GM18873 (cell line): ENCODE data around the gene ANKRD11.
"Not testable (repeated sequence)": the region's sequence is repeated elsewhere in the genome, so short reads cannot be mapped to it uniquely, and the experiment has no call there.

Source experiments
- ATAC-seq: cut with Tn5 transposase; IDR thresholded peaks from one replicate; pipeline ENCODE4 v1.9.1; 2021; ENCODE audit warnings: mild to moderate bottlenecking, moderate library complexity, moderate number of reproducible peaks; ENCODE audit not compliant: unreplicated experiment, low FRiP score

ANKRD11 gene

DNA sequence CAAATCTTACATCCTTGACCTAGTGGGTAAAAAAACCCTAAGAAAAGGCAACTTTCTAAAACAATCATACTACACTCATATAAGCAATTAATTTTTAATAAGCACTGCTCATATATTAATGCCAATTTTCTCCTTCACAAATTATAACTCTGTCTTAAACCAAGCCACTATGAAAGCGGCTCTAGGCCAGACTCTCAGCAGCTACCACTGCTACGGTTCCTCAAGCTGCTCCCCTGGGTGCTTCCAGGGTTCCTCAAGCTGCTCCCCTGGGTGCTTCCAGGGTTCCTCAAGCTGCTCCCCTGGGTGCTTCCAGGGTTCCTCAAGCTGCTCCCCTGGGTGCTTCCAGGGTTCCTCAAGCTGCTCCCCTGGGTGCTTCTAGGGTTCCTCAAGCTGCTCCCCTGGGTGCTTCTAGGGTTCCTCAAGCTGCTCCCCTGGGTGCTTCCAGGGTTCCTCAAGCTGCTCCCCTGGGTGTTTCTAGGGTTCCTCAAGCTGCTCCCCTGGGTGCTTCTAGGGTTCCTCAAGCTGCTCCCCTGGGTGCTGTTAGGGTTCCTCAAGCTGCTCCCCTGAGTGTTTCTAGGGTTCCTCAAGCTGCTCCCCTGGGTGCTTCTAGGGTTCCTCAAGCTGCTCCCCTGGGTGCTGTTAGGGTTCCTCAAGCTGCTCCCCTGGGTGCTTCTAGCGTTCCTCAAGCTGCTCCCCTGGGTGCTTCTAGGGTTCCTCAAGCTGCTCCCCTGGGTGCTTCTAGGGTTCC lies 35.8 kb downstream of the ANKRD11 start:
- ATAC-seq = not testable (repeated sequence)

DNA sequence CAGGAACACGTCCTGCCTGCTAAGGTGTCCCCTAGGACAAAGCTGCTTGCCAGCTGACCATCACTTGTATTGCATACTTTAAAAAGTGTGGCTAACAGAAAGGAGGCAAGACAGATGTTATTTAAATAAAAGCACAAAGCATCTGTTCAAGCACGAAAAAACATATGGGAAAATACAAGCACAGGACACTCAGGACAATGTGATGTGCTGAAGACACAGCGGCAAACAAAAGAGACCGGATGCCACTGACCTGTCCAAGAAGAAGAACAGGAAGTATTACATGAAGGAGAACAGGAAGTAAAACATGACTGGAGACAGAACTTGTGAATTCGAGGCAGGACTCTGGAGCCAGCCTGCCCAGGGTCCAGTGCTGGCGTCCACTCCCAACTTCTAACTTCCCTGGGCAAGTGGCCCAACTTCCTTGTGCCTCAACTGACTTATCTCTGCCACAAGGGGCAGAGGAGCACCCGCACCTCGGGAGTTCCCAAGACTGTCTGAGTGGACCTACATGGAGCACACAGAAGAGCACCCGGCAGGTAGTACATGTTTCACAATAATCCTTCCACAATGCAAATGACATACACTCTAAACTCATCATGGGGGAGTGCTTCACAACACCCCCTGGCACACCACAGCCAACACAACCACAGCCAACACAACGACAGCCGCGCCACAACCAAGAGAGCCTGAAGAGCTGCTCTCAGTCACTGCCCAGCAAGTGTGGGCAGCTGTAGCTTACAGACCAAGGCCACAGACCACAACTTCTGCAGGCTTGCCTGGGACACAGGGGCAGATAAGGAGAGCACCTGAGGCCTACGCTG lies 36.6 kb downstream of the ANKRD11 start:
- no peak for ATAC-seq

DNA sequence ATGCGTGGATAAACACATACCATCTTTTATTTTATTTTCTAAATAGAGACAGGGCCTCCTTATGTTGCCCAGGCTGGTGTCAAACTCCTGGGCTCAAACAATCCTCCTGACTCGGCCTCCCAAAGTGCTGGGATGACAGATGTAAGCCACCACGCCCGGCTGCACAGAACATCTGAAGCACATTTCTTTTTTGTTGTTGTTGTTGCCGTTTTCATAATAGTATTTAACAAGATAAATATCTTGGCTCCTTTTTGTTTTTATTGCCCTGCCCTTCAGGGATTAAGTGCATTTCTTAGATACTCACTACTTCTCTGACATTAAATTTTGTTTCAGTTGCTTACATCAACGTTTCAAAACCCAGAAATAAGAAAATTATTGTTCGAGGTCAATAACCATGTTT lies 37.4 kb downstream of the ANKRD11 start:
- ATAC-seq = no peak

DNA sequence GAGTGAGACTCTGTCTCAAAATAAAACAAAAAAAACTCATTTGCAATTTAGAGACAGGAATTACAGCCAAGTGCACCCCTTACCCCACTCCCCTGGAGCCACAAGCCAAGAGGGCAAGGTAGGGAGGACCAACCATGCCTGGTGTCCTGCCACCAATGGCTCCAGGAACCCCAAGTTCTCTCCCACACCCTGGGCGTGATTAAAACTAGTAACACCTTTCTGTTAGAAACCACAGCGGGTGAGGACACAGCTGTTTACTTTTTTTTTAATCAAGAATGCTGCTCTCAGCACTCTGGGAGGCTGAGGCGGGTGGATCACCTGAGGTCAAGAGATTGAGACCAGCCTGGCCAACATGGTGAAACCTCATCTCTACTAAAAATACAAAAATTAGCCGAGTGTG lies 38.1 kb downstream of the ANKRD11 start:
- ATAC-seq = no peak

DNA sequence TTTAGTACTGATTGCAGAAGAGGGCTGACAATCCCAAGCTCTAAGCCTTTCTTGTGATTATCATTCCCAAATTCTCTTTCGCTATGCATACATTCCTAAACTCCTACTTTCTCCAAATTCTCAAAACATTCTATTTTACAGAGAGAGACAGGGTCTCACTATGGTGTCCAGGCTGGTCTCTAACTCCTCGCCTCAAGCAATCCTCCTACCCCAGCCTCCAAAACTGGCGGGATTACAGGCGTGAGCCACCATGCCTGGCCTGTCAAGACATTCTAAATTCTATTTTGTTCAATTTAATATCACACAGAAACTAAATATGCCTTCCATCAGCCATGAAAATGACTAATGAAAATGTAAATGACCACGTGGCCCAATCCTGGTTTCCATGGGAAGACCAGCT lies 39.8 kb downstream of the ANKRD11 start:
- no peak for ATAC-seq

DNA sequence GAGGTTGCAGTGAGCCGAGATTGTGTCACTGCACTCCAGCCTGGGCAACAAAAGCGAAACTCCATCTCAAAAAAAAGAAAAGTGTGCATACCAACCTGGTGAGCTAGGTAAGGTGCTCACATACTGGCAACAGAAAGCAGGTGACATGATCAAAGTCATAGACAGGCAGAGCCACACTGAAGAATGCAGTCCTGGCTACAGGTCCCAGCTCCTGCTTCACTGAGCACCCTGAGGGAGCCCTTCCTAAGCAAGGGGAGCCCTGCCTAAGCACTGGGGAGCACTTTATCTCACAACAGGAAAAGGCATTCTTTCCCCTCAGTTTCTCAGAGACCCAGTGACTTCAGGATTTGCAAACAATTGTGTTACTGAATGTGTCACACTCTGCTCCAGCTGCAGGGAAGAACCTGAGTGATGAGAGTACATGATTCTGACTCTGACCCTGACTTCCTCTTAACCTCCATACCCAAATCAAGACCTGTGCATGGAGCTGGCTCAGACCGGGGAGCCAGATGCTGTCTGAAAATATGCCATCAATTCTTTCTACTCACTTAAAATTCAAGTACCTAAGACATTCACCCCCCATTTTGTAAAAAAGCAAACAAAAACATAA lies 40.5 kb downstream of the ANKRD11 start:
- ATAC-seq = no peak

DNA sequence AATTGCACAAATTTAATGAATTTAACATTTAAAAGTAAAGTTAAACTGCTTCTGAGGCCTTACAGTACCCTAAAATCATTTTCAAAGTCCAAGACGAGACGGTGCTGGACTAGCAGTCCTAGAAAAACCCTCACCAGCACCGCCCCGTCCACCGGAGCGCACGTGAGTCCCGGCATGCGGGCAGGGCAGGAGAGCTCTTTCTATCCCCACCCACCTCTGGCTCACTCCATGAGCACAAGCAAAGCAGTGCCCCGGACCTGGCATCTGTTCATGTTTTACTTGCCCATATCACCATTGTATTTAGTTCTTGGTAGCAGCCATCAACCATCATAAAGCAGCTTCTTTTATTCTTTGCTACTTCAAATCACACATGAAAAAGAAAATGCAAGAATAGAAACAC lies 41.7 kb downstream of the ANKRD11 start:
- no peak for ATAC-seq

DNA sequence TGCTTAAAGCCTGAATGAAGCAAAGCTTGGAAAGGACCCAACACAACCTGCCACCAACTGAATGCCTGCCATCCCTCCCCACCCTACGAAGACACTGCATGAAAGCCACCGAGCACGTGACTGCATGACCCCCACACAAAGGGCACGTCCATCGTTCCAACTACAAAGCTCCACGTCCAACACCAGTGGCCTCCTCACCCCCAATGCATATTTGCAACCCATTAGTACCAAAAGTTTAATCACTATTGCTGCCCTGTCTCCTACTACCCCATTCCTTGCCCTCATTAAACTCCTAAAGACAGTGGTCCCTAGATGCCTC lies 43.4 kb downstream of the ANKRD11 start:
- no peak for ATAC-seq

DNA sequence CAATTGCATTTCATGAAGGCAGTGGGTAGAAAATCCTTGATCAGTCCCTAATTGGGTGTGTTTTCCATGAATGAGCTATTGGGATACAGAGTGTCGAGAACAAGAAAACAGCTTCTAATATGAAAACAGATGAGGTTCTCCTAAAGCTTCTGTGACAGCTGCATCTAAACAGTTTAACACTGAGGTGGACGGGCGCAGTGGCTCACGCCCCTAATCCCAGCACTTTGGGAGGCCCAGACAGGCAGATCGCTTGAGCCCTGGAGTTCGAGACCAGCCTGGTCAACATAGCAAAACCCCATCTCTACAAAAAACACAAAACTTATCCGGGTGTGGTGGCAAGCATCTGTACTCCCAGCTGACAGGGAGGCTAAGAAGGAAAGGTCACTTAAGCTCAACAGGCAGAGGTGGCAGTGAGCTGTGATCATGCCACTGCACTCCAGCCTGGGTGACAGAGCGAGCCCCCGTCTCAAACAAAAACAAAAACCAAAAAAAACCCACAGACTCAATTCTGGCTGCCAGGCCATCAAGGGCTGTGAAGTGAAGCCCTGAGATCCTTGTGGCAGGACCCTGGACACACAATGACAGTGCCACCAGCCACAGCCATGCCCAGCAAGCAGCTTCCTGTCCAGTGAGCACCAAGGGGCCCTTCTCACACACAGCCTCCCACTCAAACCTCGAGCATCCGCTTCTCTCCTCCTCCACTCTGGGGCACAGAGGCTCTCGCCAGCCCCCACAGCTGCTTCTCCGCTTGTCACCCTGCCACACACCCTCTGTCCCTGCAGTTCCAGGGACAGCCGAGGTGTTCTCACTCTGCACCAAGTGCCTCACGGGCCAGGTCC lies 44.0 kb downstream of the ANKRD11 start:
- no peak for ATAC-seq

DNA sequence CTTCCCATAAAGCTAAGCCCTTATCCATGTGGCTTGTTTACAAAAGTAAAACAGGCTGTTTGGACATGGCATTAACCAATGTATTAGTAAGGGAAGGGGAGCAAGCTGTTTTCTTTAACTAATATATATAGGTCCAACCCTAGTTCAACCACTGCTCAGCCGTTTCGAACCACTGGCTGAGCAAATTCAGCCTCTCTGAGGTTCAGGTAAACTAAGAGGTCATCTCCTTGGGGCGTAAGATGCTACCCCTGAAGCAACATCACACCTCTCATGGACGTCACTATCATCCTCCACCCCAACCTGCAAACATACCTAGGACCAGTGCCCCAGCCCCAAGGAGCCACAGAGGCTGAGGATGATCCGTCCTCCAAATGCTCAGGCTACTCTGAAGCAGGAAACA lies 45.2 kb downstream of the ANKRD11 start:
- no peak for ATAC-seq

DNA sequence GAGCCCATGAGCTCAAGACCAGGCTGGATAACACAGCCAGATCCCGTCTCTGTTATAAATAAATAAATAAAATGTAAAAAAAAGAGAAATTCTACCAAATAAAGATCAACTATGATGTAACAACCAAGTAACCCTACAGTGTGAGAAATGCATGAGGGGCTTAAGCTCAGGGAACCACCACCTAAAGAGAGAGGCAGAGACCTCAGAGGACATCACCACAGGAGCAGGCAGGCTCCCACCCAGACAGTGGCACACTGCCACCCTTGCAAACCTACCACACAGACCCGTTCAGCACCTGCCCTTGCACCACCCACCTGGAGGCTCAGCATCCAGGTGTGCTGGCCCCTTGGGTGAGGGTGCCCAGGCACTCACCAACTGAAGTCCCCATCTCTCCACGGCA lies 45.6 kb downstream of the ANKRD11 start:
- ATAC-seq = no peak

DNA sequence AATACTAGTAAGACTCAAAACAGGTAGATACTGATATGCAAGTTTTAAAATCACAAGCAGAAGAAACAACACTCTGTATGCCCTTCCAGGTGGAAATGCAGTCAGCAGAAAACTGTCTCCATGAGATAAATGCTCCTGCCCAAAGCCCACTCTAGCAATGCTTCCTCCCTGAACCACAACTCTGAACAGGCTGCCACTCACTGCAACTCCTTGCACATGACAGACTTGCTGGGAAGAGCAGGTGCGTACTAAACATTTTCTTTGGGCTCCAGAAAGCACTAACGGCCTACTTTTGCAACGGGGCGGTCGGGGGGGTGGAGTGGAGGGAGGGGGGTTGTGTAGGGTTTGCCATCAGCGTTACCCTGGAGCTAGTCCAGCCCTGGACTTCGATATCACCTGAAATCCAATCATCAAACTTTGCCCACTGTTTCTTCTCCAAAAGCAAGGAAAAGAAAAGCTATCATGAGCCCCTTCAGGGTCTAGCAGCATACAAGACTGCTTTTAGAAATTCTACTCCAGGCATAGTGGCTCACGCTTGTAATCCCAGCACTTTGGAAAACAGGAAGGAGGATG lies 46.1 kb downstream of the ANKRD11 start:
- no peak for ATAC-seq

DNA sequence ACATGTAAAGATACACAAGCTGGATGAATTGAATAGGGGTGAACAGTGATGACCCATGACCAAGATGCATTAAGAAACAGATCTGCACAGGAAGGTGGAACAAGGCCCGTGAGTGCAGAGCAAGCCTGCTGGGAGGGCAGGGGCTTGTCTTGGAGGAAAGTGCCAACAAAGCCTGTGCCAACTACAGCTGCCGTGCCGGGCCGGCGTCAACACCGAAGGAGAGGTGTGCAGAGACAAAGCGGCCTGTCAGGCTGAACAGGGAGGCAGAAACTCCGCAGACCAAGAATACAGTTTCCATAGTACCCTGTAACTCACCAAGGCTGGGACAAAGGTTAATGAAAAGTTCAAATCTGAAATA lies 46.7 kb downstream of the ANKRD11 start:
- ATAC-seq = no peak

DNA sequence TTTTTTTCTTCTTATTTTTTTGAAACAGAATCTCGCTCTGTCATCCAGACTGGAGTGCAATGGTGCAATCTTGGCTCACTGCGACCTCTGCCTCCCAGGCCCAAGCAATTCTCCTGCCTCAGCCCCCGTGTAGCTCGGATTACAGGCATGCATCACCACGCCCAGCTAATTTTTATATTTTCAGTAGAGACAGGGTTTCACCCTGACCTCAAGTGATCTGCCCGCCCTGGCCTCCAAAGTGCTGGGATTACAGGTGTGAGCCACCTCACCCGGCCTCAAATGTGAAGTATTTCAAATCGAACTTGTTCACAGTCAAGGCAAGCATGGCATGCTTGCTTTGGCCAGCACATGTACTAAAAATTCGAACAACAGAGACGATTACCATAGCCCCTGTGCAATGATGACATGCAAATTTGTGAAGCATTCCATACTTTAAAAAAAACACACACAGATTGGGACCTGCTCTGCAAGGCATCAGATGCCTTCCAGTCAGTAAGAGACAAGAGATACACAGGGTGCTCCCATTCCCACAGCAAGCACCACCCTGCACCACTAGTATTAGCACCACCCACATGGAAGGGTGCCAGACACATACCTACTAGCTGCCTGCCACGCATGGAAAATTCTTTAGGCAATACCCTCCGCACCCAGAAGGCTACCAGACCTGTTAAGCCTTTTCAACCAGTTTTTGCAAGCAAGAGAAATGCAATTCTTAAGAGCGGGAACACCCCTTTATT lies 47.2 kb downstream of the ANKRD11 start:
- ATAC-seq = no peak

DNA sequence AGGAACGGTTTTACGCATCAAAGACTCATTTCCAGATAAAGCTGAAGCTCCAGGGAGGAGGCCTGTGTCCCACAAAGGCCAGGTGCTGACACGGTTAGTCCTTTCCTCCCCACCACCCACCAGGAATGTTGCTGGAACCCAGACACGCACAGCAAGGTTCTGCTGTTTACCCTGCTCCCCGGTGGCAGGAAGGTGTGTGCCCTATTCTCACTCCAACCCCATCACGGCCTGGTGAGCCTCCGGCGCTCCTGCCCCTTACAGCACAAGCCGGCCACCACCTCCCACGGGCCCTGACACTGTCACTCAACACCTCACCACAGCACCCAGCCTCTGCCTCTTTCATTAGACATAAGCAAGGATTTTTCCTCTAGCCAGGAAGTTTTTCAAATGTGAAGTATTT lies 47.8 kb downstream of the ANKRD11 start:
- no peak for ATAC-seq

DNA sequence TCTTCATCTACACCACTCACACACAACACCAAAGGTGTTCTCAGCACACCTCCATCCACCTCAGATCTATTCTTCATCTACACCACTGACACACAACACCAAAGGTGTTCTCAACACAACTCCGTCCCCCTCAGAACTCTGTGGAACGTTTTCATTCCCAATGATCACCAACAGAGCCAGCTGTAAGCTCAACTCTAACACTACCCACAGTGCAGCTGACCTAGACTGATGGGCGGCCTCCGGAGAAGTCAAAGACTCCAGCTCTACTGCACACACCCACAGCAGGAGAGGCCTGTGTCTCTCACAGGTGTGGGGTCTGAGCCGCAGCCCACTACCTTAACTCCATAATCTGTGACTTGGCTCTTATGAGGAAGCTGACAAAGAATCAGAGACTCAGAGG lies 50.7 kb downstream of the ANKRD11 start:
- no peak for ATAC-seq

DNA sequence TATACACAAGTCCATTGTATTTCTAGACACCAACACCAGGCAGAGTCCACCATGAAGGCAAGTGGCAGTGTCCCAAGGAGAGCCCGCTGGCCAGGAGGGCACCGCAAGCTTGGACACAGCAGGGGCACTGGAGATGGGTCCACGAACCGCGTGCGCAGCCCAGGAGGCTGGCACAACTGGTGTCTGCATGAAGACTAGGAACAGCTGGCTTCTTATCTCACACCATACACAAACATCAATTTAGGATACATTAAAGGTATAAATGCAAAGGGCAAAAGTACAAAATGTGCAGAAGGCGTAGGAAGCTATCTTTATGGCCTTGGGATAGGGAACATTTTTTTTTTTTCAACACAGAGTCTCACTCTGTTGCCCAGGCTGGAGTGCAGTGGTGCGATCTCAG lies 52.4 kb downstream of the ANKRD11 start:
- no peak for ATAC-seq

DNA sequence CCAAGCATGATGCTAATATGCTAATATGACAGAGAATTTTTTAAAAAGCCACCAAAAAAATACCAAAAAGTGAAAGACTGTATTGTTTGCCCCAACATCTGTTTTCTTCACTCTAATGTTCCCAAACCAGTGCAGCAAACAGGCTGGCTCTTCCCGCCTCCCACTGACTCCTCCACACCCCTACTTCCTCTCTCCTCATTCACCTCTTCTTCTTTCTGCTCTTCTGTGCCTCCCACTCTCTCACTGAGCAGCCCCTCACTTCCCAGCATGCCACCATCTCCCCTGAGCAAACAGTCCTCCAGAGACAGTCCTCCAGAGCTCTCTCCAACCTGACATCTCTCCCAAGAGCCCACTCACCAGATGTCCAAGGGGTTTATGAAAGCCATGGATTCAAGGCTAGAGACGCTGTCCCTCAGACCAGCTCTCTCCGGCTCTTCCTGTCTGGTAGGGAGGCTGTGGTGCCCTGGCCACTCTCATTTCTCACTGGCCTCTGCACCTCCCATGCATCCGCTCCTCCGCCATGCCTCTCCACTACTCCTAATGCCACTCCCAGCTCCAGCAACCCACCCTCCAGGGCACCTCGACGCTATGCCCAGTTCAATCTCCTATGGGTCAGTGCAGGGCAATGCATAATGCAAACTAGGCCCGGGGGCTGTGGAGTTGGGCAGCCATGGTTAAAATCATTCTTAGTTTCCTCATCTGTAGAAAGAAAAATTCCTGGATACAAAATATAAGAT lies 52.9 kb downstream of the ANKRD11 start:
- no peak for ATAC-seq

DNA sequence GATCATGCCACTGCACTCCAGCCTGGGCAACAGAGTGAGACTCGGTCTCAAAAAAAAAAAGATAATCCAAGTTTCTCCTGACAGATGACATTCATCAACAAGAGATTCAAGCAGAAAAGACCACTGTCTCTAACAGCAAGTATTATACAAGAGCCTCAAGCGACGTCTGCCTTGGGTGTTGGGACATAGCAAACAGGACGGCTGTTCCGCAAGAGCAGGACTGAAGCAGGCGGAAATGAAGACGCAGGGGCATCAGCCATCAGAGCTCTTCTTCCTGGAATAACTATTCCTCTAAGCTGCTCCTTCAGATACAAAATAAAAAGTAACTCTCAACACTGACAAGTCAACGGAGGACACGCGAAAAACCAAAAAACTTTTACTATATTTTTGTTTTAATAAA lies 54.0 kb downstream of the ANKRD11 start:
- ATAC-seq = no peak
